Liver (tissue), 9 donors: ENCODE measurements around the gene HMOX2. TPM values are rescaled to one million over a fixed set of nuclear protein-coding genes. Genes with fewer than 3 reads are reported as not detected.

Experiments
- DNase-seq: peaks from one replicate; pipeline ENCODE4 v3.0.0-alpha.2; 2017; ENCODE audit warnings: low spot score
- H3K27ac ChIP-seq, 2 donors: one replicate each; pipeline ENCODE4 v1.7.0; 2013; ENCODE audit warnings: inconsistent platforms in 2 of 2, low read length in 2 of 2, control low read depth in 1 of 2, low read depth in 1 of 2, mild to moderate bottlenecking in 1 of 2
- H3K27me3 ChIP-seq, 4 donors: one replicate each; pipeline versions ENCODE4 v1.6.1 to v1.7.0; 2013; ENCODE audit warnings: low read length in 3 of 4, inconsistent platforms in 1 of 4, mild to moderate bottlenecking in 1 of 4, moderate library complexity in 1 of 4; ENCODE audit not compliant: control insufficient read depth in 4 of 4, insufficient read depth in 4 of 4
- H3K36me3 ChIP-seq, 4 donors: one replicate each; pipeline versions ENCODE4 v1.6.1 to v1.7.0; 2013; ENCODE audit warnings: low read length in 3 of 4, mild to moderate bottlenecking in 3 of 4, low read depth in 1 of 4, moderate library complexity in 1 of 4; ENCODE audit not compliant: control insufficient read depth in 4 of 4, insufficient read depth in 3 of 4
- H3K4me1 ChIP-seq, 4 donors: one replicate each; pipeline versions ENCODE4 v1.6.1 to v1.7.0; 2013; ENCODE audit warnings: low read length in 3 of 4, mild to moderate bottlenecking in 3 of 4, moderate library complexity in 1 of 4; ENCODE audit not compliant: control insufficient read depth in 4 of 4, insufficient read depth in 4 of 4
- H3K4me3 ChIP-seq, 3 donors: one replicate each; pipeline versions ENCODE4 v1.6.1 to v1.7.0; 2013; ENCODE audit warnings: low read length in 3 of 3, control low read depth in 1 of 3, low read depth in 1 of 3, mild to moderate bottlenecking in 1 of 3
- H3K9ac ChIP-seq, 2 donors: one replicate each; pipeline ENCODE4 v1.7.0; 2013; ENCODE audit warnings: low read length in 2 of 2, mild to moderate bottlenecking in 2 of 2, moderate library complexity in 2 of 2, control low read depth in 1 of 2, low read depth in 1 of 2
- H3K9me3 ChIP-seq, 4 donors: one replicate each; pipeline versions ENCODE4 v1.6.1 to v1.7.0; 2013; ENCODE audit warnings: low read length in 3 of 4; ENCODE audit not compliant: control insufficient read depth in 4 of 4
- EGR1 ChIP-seq, 2 donors: IDR thresholded peaks; 2 replicates each; pipeline ENCODE4 v1.6.1; 2016 to 2018; ENCODE audit warnings: antibody characterized with exemption in 2 of 2, low read depth in 2 of 2
- FOXA1 ChIP-seq: IDR thresholded peaks from 2 replicates; pipeline ENCODE4 v1.6.1; 2016; ENCODE audit warnings: antibody characterized with exemption
- FOXA2 ChIP-seq: IDR thresholded peaks from 2 replicates; pipeline ENCODE4 v1.6.1; 2016; ENCODE audit warnings: antibody characterized with exemption
- GABPA ChIP-seq, 2 donors: IDR thresholded peaks in 1 of 2; conservative IDR thresholded peaks in 1 of 2; 2 replicates each; pipeline ENCODE4 v1.6.1; 2016; ENCODE audit warnings: antibody characterized with exemption in 2 of 2, mild to moderate bottlenecking in 1 of 2, moderate library complexity in 1 of 2
- HNF4A ChIP-seq, 2 donors: conservative IDR thresholded peaks; 2 replicates each; pipeline ENCODE4 v1.6.1; 2016; ENCODE audit warnings: antibody characterized with exemption in 2 of 2, mild to moderate bottlenecking in 2 of 2
- HNF4G ChIP-seq: IDR thresholded peaks from 2 replicates; pipeline ENCODE4 v1.6.1; 2016; ENCODE audit warnings: antibody characterized with exemption
- NR2F2 ChIP-seq: IDR thresholded peaks from 2 replicates; pipeline ENCODE4 v1.6.1; 2016; ENCODE audit warnings: antibody characterized with exemption
- RAD21 ChIP-seq, 2 donors: IDR thresholded peaks; 2 replicates each; pipeline ENCODE4 v1.6.1; 2016; ENCODE audit warnings: antibody characterized with exemption in 2 of 2, mild to moderate bottlenecking in 2 of 2
- RXRA ChIP-seq, 2 donors: IDR thresholded peaks; 2 replicates each; pipeline ENCODE4 v1.6.1; 2017 to 2018; ENCODE audit warnings: antibody characterized with exemption in 2 of 2, mild to moderate bottlenecking in 1 of 2
- SP1 ChIP-seq: IDR thresholded peaks from 2 replicates; pipeline ENCODE4 v1.6.1; 2018; ENCODE audit warnings: antibody characterized with exemption, mild to moderate bottlenecking
- TAF1 ChIP-seq: conservative IDR thresholded peaks from 2 replicates; pipeline ENCODE4 v1.6.1; 2016; ENCODE audit warnings: antibody characterized with exemption, mild to moderate bottlenecking
- YY1 ChIP-seq: IDR thresholded peaks from 2 replicates; pipeline ENCODE4 v1.6.1; 2016; ENCODE audit warnings: antibody characterized with exemption, mild to moderate bottlenecking
- WGBS: extraction: QIAGEN DNeasy Blood & Tissue Kit; methylation state at CpG from one replicate; pipeline ENCODE4 v1.1.7; 2013; 5-methylcytosine and 5-hydroxymethylcytosine counted together
- polyA plus RNA-seq, 2 donors: library from polyadenylated mRNA; stranded (reverse) in 1 of 2; unstranded in 1 of 2; fragments of 200-250 nt in 1 of 2; fragments of >200 nt in 1 of 2; fragmentation: Nextera tagmentation in 1 of 2; extraction: Ambion mirVana in 1 of 2; gene quantifications; one replicate each; pipeline versions ENCODE4 v1.2.1 to v1.2.3, GENCODE V29; 2013 to 2015
- total RNA-seq, 2 donors: library from RNA; depleted of rRNA; stranded (reverse); fragments of >200 nt; gene quantifications; one replicate each; pipeline ENCODE4 v1.2.3, GENCODE V29; 2014
- TF ChIP-seq, protein P1 (sequence below): IDR thresholded peaks from 2 replicates; pipeline ENCODE4 v1.6.1; 2016; ENCODE audit warnings: antibody characterized with exemption
- TF ChIP-seq, protein P2 (sequence below): IDR thresholded peaks from 2 replicates; pipeline ENCODE4 v1.6.1; 2016; ENCODE audit warnings: antibody characterized with exemption
- TF ChIP-seq, protein P3 (sequence below): IDR thresholded peaks from 2 replicates; pipeline ENCODE4 v1.6.1; 2016; ENCODE audit warnings: antibody characterized with exemption, mild to moderate bottlenecking
- donor health status: healthy.
- donor health status: healthy.
- donor health status: healthy.
- donor health status: healthy.
- donor health status: healthy.

The HMOX2 gene
- total and polyA plus RNA-seq, 4 donors: 11.4 to 81.5 (median 61.5) TPM

DNA sequence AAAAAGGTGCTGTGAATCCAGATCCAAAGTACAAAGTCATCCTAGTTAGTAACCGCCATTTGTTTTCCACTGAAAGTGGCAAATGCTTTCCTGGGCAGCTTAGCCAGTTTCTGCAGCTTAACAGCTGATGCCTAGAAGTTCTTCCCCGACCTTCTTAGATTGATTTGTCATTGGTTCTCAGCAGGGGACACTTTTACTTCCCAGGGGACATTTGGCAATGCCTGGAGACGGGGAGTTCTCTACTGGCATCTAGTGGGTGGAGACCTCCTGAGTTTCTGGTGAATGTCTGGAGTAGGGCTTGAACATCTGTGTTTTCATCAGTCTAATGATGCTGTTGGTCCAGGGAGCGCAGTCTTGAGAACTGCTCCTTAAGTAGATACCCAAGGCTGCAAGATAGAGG, 43.0 kb upstream of the HMOX2 start:
- no peaks in the 10 kb centered on the region for H3K27me3 ChIP-seq
- H3K9me3 ChIP-seq: no peaks in the 10 kb centered on the region
- WGBS: 96% methylated on average over 4 of the region's 4 CpGs
- H3K27ac ChIP-seq: no peak overlapping the region
- H3K4me1 ChIP-seq: no peaks in the 10 kb centered on the region
- no peak overlapping the region for H3K9ac ChIP-seq
- no peak overlapping the region for H3K4me3 ChIP-seq
- TF ChIP-seq, protein P1, sequence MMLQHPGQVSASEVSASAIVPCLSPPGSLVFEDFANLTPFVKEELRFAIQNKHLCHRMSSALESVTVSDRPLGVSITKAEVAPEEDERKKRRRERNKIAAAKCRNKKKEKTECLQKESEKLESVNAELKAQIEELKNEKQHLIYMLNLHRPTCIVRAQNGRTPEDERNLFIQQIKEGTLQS: no peak
- no peak for TF ChIP-seq SP1
- no peak for TF ChIP-seq TAF1
- no peak for TF ChIP-seq HNF4A (conservative IDR thresholded peaks at IDR 0.05)
- no peak for TF ChIP-seq NR2F2
- DNase-seq: no peak
- peaks cover 10 to 33% (median 28%) of the 10 kb centered on the region in 4 donors for H3K36me3 ChIP-seq

DNA sequence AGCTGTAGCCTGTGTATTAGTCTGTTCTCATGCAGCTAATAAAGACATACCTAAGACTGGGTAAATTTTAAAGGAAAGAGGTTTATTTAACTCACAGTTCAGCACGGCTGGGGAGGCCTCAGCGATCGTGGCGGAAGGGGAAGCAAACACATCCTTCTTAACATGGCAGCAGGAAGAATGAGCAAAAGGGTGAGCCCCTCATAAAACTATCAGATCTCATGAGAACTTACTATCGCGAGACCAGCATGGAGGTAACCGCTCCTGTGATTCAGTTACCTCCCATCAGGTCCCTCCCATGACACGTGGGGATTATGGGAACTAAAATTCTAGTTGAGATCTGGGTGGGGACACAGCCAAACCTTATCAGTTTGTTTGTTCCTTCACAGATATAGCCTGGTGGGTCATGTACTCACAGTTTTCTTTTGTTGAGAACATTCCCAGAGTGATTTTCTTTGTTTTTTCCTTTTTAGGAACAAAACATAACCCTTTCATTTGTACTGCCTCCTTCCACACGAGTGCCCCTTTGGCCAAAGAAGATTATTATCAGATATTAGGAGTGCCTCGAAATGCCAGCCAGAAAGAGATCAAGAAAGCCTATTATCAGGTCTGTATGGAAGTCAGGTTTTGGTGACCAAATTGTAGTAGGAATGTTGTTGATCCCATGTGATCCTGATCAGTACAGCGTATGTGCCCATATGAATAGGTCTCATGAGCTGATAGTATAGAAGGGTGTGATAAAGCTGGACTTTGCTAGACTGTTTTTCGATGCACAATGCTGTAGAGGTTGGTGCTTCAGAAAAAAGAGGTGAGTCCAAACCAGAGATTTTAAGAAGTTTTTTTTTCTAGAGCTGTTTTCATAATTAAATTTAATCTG, 42.0 kb upstream of the HMOX2 start:
- WGBS: 85% methylated on average over 12 of the region's 12 CpGs
- Histone ChIP-seq H3K36me3 (peaks cover 12 to 40% (median 32%) of the 10 kb centered on the region in 4 donors), H3K27ac (peak overlapping the region in 1 of 2 donors; percentile 7), H3K27me3 (no peaks in the 10 kb centered on the region), H3K4me1 (no peaks in the 10 kb centered on the region), H3K4me3 (no peak overlapping the region), H3K9ac (no peak overlapping the region), H3K9me3 (no peaks in the 10 kb centered on the region)
- TF ChIP-seq SP1 (no peak), NR2F2 (peak; percentile 26), HNF4A (conservative IDR thresholded peaks at IDR 0.05) (no peak), RAD21 (IDR thresholded peaks at IDR 0.05) (no peak), FOXA1 (no peak), GABPA (IDR thresholded peaks at IDR 0.05 in 1 of 2, conservative IDR thresholded peaks at IDR 0.05 in 1 of 2) (no peak)
- TF ChIP-seq, protein P2, sequence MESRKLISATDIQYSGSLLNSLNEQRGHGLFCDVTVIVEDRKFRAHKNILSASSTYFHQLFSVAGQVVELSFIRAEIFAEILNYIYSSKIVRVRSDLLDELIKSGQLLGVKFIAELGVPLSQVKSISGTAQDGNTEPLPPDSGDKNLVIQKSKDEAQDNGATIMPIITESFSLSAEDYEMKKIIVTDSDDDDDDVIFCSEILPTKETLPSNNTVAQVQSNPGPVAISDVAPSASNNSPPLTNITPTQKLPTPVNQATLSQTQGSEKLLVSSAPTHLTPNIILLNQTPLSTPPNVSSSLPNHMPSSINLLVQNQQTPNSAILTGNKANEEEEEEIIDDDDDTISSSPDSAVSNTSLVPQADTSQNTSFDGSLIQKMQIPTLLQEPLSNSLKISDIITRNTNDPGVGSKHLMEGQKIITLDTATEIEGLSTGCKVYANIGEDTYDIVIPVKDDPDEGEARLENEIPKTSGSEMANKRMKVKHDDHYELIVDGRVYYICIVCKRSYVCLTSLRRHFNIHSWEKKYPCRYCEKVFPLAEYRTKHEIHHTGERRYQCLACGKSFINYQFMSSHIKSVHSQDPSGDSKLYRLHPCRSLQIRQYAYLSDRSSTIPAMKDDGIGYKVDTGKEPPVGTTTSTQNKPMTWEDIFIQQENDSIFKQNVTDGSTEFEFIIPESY: peak; percentile 83
- TF ChIP-seq, protein P1: no peak
- DNase-seq: no peak

DNA sequence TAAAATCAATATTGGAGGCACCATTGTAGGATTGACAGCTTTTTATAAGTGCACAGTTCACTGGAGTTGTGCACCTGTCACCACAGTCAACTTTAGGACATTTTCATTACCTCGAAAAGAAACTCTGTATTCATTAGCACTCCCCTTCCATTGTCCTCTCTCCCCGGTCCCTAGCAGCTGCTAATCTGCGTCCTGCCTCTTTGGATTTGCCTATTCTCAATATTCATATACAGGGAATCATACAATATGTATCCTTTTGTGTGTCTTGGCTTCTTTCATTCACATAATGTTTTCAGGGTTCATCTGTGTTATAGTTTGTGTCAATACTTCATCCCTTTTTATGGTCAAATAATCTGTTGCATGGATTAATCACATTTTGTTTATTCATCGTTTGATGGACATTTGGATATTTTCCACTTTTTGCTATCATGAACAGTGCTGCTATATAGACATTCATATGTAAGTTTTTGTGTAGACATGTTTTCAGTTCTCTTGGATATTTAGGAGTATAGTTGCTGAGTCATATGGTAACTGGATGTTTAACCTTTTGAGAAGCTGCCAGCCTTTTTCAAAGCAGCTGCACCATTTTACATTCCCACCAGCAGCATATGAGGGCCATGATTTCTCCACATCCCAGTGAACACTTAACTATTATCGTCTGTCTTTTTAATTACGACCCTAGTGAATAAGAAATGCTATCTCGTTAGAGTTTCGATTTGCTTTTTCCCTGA, 40.7 kb upstream of the HMOX2 start:
- WGBS: 83% methylated on average over 8 of the region's 8 CpGs
- Histone ChIP-seq H3K9ac (no peak overlapping the region), H3K27ac (no peak overlapping the region)

More for the DNA sequence above, 40.7 kb upstream of the HMOX2 start:
- Histone ChIP-seq H3K4me1 (no peaks in the 10 kb centered on the region), H3K27me3 (no peaks in the 10 kb centered on the region), H3K4me3 (no peak overlapping the region), H3K9me3 (no peaks in the 10 kb centered on the region), H3K36me3 (peaks cover 12 to 51% (median 40%) of the 10 kb centered on the region in 4 donors)
- TF ChIP-seq FOXA1 (no peak), FOXA2 (no peak), RXRA (IDR thresholded peaks at IDR 0.05) (no peak), HNF4G (no peak), HNF4A (conservative IDR thresholded peaks at IDR 0.05) (no peak), RAD21 (IDR thresholded peaks at IDR 0.05) (no peak), YY1 (no peak), EGR1 (IDR thresholded peaks at IDR 0.05; ENCODE audit: low read depth in 2 of 2) (no peak)
- TF ChIP-seq, protein P2: no peak
- TF ChIP-seq, protein P3, sequence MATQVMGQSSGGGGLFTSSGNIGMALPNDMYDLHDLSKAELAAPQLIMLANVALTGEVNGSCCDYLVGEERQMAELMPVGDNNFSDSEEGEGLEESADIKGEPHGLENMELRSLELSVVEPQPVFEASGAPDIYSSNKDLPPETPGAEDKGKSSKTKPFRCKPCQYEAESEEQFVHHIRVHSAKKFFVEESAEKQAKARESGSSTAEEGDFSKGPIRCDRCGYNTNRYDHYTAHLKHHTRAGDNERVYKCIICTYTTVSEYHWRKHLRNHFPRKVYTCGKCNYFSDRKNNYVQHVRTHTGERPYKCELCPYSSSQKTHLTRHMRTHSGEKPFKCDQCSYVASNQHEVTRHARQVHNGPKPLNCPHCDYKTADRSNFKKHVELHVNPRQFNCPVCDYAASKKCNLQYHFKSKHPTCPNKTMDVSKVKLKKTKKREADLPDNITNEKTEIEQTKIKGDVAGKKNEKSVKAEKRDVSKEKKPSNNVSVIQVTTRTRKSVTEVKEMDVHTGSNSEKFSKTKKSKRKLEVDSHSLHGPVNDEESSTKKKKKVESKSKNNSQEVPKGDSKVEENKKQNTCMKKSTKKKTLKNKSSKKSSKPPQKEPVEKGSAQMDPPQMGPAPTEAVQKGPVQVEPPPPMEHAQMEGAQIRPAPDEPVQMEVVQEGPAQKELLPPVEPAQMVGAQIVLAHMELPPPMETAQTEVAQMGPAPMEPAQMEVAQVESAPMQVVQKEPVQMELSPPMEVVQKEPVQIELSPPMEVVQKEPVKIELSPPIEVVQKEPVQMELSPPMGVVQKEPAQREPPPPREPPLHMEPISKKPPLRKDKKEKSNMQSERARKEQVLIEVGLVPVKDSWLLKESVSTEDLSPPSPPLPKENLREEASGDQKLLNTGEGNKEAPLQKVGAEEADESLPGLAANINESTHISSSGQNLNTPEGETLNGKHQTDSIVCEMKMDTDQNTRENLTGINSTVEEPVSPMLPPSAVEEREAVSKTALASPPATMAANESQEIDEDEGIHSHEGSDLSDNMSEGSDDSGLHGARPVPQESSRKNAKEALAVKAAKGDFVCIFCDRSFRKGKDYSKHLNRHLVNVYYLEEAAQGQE: no peak
- DNase-seq: no peak
